Measurements from ENCODE around the gene MGRN1.

- TF ChIP-seq CTCF (IDR thresholded peaks at IDR 0.05) = no peak
- TF ChIP-seq POLR2A (IDR thresholded peaks at IDR 0.05) = no peak
Measured at GRCh38 chr16:4594433-4595410, 29.9 kb upstream of the MGRN1 start.
